ENCODE results near the gene TMEM198.

The TMEM198 gene

DNA sequence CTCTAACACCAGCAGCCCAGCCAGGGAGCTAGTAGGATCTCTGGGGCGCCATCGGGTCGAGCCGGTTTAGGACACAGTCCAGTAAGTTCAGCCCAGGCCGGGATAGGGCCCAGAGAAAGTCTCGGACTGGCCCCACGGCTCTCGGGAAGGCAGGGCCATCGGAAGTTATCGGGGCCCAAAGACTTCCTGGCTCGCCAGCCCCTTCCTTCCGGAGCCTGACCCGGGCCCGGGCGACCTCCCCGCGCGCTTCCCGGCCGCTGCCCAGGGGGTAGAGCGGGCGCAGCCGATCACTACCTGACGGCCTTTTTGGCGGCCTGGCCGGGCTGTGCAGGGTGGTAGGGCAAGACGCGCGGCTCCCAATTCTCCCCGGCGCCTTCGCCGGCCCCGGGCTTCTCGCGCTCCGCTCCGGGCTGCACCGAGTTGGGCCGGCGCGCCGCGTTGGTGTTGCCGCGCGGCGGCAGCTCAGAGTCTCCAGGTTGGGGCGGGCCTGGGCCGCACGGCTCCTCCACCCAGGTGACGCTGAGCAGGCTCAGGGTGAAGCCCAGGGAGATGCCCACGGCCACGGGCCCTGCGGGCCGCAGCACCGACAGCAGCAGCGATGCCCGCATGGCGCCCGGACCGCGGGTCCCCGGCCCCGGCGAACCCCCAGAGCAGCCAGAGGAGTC, 765 bp upstream of the TMEM198 start:
- TF ChIP-seq CTCF (IDR thresholded peaks at IDR 0.05; ENCODE audit: poor library complexity, severe bottlenecking), result no peak
- peak; percentile 56 for ATAC-seq (ENCODE audit: low read depth)
- no peak for DNase-seq (ENCODE audit: low spot score)
- H3K4me3 ChIP-seq (ENCODE audit: severe bottlenecking), result peak overlapping the region; percentile 80
- H3K27ac ChIP-seq (ENCODE audit: poor library complexity, severe bottlenecking), result peak overlapping the region; percentile 79
- H3K4me1 ChIP-seq (ENCODE audit: insufficient read depth, poor library complexity, severe bottlenecking), result peaks cover 6% of the 10 kb centered on the region
- H3K36me3 ChIP-seq (ENCODE audit: low read depth), result peaks cover 27% of the 10 kb centered on the region
- no peaks in the 10 kb centered on the region for H3K27me3 ChIP-seq (ENCODE audit: insufficient read depth, poor library complexity, severe bottlenecking)
- no peaks in the 10 kb centered on the region for H3K9me3 ChIP-seq (ENCODE audit: severe bottlenecking)

- H3K27me3 ChIP-seq (ENCODE audit: insufficient read depth, poor library complexity, severe bottlenecking), result no peaks in the 10 kb centered on the region
- H3K27ac ChIP-seq (ENCODE audit: poor library complexity, severe bottlenecking), result no peak overlapping the region
- no peaks in the 10 kb centered on the region for H3K4me1 ChIP-seq (ENCODE audit: insufficient read depth, poor library complexity, severe bottlenecking)
- peak overlapping the region; percentile 80 for H3K4me3 ChIP-seq (ENCODE audit: severe bottlenecking)
- ATAC-seq (ENCODE audit: low read depth) (no peak), DNase-seq (ENCODE audit: low spot score) (no peak)
- no peak for TF ChIP-seq CTCF (IDR thresholded peaks at IDR 0.05; ENCODE audit: poor library complexity, severe bottlenecking)
- H3K36me3 ChIP-seq (ENCODE audit: low read depth), result peaks cover 19% of the 10 kb centered on the region
- no peaks in the 10 kb centered on the region for H3K9me3 ChIP-seq (ENCODE audit: severe bottlenecking)
These were observed 739 bp downstream of the TMEM198 start for GRCh38 chr2:219544567-219544966.

- TF ChIP-seq CTCF (IDR thresholded peaks at IDR 0.05; ENCODE audit: poor library complexity, severe bottlenecking), result no peak
- ATAC-seq (ENCODE audit: low read depth) (no peak), DNase-seq (ENCODE audit: low spot score) (no peak)
These were observed 1.6 kb downstream of the TMEM198 start for GRCh38 chr2:219545295-219545942.

DNA sequence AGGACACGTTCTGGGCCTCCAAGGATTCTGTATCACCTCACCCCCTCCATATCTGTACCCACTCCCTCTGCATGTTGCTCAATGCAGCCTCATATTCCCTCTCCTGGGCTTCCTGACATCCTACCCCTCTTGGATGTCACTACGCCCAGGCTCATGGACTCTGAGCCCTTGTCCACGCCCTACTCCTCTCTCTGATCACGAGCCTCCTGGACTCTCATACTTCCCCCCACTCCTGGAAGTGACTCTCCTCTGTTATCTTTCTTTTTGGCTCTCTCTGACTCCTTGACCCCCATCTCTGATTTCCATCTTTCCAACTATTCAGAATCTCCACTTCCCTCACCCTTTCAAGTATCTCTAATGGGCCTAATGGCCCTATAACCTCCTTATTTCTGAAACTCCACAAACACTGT, 2.1 kb downstream of the TMEM198 start:
- Histone ChIP-seq H3K4me3 (ENCODE audit: severe bottlenecking) (no peak overlapping the region), H3K27ac (ENCODE audit: poor library complexity, severe bottlenecking) (no peak overlapping the region), H3K27me3 (ENCODE audit: insufficient read depth, poor library complexity, severe bottlenecking) (no peaks in the 10 kb centered on the region), H3K36me3 (ENCODE audit: low read depth) (peaks cover 8% of the 10 kb centered on the region), H3K9me3 (ENCODE audit: severe bottlenecking) (no peaks in the 10 kb centered on the region), H3K4me1 (ENCODE audit: insufficient read depth, poor library complexity, severe bottlenecking) (no peaks in the 10 kb centered on the region)
- ATAC-seq (ENCODE audit: low read depth) (no peak), DNase-seq (ENCODE audit: low spot score) (no peak)
- TF ChIP-seq CTCF (IDR thresholded peaks at IDR 0.05; ENCODE audit: poor library complexity, severe bottlenecking), result no peak

More at GRCh38 chr2:219545295-219545942, 1.6 kb downstream of the TMEM198 start:
- Histone ChIP-seq H3K9me3 (ENCODE audit: severe bottlenecking) (no peaks in the 10 kb centered on the region), H3K4me3 (ENCODE audit: severe bottlenecking) (no peak overlapping the region), H3K27me3 (ENCODE audit: insufficient read depth, poor library complexity, severe bottlenecking) (no peaks in the 10 kb centered on the region), H3K36me3 (ENCODE audit: low read depth) (peaks cover 13% of the 10 kb centered on the region), H3K27ac (ENCODE audit: poor library complexity, severe bottlenecking) (no peak overlapping the region), H3K4me1 (ENCODE audit: insufficient read depth, poor library complexity, severe bottlenecking) (no peaks in the 10 kb centered on the region)

GRCh38 chr2:219547621-219548020, 3.8 kb downstream of the TMEM198 start:
- Histone ChIP-seq H3K27ac (ENCODE audit: poor library complexity, severe bottlenecking) (no peak overlapping the region), H3K9me3 (ENCODE audit: severe bottlenecking) (no peaks in the 10 kb centered on the region), H3K27me3 (ENCODE audit: insufficient read depth, poor library complexity, severe bottlenecking) (no peaks in the 10 kb centered on the region), H3K4me1 (ENCODE audit: insufficient read depth, poor library complexity, severe bottlenecking) (no peaks in the 10 kb centered on the region), H3K4me3 (ENCODE audit: severe bottlenecking) (no peak overlapping the region), H3K36me3 (ENCODE audit: low read depth) (no peaks in the 10 kb centered on the region)
- ATAC-seq (ENCODE audit: low read depth) (no peak), DNase-seq (ENCODE audit: low spot score) (no peak)
- no peak for TF ChIP-seq CTCF (IDR thresholded peaks at IDR 0.05; ENCODE audit: poor library complexity, severe bottlenecking)
